Left lobe of liver (tissue), 1 donor: Measurements from ENCODE around the gene PRX. TPM values are rescaled to one million over a fixed set of nuclear protein-coding genes. Genes with fewer than 3 reads are reported as not detected.

Source experiments
- total RNA-seq: library from RNA; stranded (reverse); gene quantifications from one replicate; pipeline ENCODE4 v1.2.1, GENCODE V29; 2021
- donor health status: DM: no; HTN: yes; CAD: no.

The PRX gene
- total RNA-seq, 1 donor from 2014 or later = 0.70 TPM

Other genes starting within 250 kb of the PRX start
- gene MAP3K10, start 222.0 kb downstream of the PRX start, total RNA-seq = 7.7 TPM
- not detected for gene TTC9B, start 195.0 kb downstream of the PRX start, total RNA-seq
- 3.8 TPM for gene CCNP, start 186.7 kb downstream of the PRX start, total RNA-seq
- 140 TPM for gene AKT2, start 128.0 kb downstream of the PRX start, total RNA-seq
- gene C19orf47, start 65.0 kb downstream of the PRX start, total RNA-seq = 6.7 TPM
- 104 TPM for gene PLD3, start 64.7 kb downstream of the PRX start, total RNA-seq
- not detected for gene HIPK4, start 23.2 kb downstream of the PRX start, total RNA-seq
- gene SERTAD1, start 12.6 kb upstream of the PRX start, total RNA-seq = 4.7 TPM
- gene SERTAD3, start 31.0 kb upstream of the PRX start, total RNA-seq = 11.9 TPM
- 149 TPM for gene BLVRB, start 52.4 kb upstream of the PRX start, total RNA-seq
- gene SPTBN4, start 53.6 kb upstream of the PRX start, total RNA-seq = 1.2 TPM
- gene SHKBP1, start 163.5 kb upstream of the PRX start, total RNA-seq = 15.2 TPM
- 41.6 TPM for gene LTBP4, start 188.0 kb upstream of the PRX start, total RNA-seq